ENCODE results near the gene LPIN3. TPM values are rescaled to one million over a fixed set of nuclear protein-coding genes. Genes with fewer than 3 reads are reported as not detected.

LPIN3 gene
- total and polyA plus RNA-seq, 2 donors (not counting 3 experiments of a cell fraction or from before 2014, with no cell fraction given), result 2.1 to 3.0 TPM

DNA sequence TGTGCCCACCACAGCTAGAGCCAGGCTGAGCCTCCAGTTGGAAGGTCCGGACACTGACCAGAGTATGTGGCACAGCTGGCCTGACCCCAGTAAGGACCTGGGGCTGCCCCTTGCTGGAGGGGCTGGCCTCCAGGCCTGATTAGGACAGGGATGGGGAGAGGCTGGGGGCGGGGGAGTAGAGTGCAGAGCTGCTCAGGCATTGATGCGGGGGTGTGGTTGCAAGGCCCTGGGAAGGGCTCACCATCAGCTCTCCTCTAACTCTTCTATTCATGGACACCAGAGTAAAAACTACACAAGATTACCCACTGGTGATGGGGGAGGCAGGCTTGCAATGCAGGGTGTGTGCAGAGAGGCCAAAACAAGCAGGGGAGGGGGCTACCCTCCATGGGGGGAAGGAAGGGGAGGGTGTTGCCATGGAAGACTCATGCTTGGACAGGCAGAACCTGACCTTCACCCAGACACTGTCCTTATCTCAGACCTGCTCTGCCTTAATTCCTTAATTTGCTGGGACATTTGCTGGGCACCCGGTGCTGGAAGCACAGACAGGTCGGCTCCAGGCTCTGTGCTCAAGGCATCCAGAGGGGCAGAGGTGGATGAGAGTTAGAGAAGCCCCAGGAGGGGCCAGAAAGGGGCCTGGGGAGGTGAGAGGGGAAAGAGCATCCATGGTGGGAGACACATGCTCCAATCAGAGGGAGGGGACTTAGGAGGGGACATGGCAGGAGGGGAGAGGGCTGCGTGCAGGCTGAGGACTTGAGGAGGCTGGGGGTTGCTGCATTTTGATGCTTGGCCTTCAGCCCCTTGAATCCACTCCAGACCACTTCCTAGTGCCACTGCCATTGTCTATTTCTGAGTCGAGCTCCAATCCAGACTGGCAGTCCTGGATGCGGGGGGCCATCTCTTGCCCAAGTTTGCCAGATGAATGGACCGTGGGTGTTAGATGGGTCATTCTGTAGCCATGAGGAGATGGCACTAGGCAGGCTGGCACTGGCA is 33.6 kb downstream of the LPIN3 start:
- Histone ChIP-seq H3K27ac (ENCODE audit: insufficient read depth, low read depth, low read length) (no peak overlapping the region), H3K9me3 (replicated peaks; ENCODE audit: control insufficient read depth, insufficient read depth, low read length) (no peaks in the 10 kb centered on the region), H3K36me3 (ENCODE audit: control insufficient read depth in 2 of 2, extremely low read depth in 1 of 2, insufficient read depth in 2 of 2, low read length in 2 of 2) (no peaks in the 10 kb centered on the region), H2AFZ (ENCODE audit: low read depth, low read length) (no peak overlapping the region), H3K27me3 (ENCODE audit: control insufficient read depth in 2 of 2, insufficient read depth in 2 of 2, low read length in 2 of 2) (peaks cover 0 to 4% of the 10 kb centered on the region in 2 experiments), H3K9me1 (replicated peaks; ENCODE audit: control insufficient read depth, extremely low read depth, insufficient read depth, low read length) (no peaks in the 10 kb centered on the region), H3K4me1 (ENCODE audit: control insufficient read depth, extremely low read depth, insufficient read depth, low read length) (no peaks in the 10 kb centered on the region), H3K4me3 (replicated peaks in 1 of 3; ENCODE audit: insufficient read depth in 1 of 3, low read depth in 1 of 3, low read length in 3 of 3) (no peak overlapping the region), H4K20me1 (replicated peaks; ENCODE audit: control insufficient read depth, extremely low read depth, insufficient read depth, low read length) (no peaks in the 10 kb centered on the region), H3K79me2 (ENCODE audit: control insufficient read depth, insufficient read depth, low read length) (no peaks in the 10 kb centered on the region), H3K9ac (replicated peaks; ENCODE audit: extremely low read depth, insufficient read depth, low read length) (no peak overlapping the region), H3K4me2 (ENCODE audit: insufficient read depth, low read length) (no peak overlapping the region)
- dilution Hi-C loops (cut with MboI; ENCODE audit: extremely low pct_ligation_motif_present, low sequenced_read_pairs), result no loop called here
- TF ChIP-seq FOS (IDR thresholded peaks at IDR 0.05; ENCODE audit: borderline replicate concordance, insufficient read depth, low read length) (no peak), POLR2A (IDR thresholded peaks at IDR 0.05; ENCODE audit: low read depth, low read length) (no peak), JUN (IDR thresholded peaks at IDR 0.05; ENCODE audit: borderline replicate concordance, insufficient read depth, insufficient read length, low read depth) (no peak), EZH2 (IDR thresholded peaks at IDR 0.05; ENCODE audit: borderline replicate concordance, low read depth, low read length, severe bottlenecking) (no peak), GATA2 (IDR thresholded peaks at IDR 0.05; ENCODE audit: insufficient read depth, insufficient read length, low read depth, low read length) (no peak), MYC (IDR thresholded peaks at IDR 0.05; ENCODE audit: low read depth, low read length) (no peak), POLR2AphosphoS5 (IDR thresholded peaks at IDR 0.05; ENCODE audit: insufficient read depth, low read depth, low read length) (no peak)
- TF ChIP-seq, protein P1, sequence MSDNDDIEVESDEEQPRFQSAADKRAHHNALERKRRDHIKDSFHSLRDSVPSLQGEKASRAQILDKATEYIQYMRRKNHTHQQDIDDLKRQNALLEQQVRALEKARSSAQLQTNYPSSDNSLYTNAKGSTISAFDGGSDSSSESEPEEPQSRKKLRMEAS (IDR thresholded peaks at IDR 0.05; ENCODE audit: insufficient read depth, insufficient read length), result no peak
- TF ChIP-seq, protein P2, sequence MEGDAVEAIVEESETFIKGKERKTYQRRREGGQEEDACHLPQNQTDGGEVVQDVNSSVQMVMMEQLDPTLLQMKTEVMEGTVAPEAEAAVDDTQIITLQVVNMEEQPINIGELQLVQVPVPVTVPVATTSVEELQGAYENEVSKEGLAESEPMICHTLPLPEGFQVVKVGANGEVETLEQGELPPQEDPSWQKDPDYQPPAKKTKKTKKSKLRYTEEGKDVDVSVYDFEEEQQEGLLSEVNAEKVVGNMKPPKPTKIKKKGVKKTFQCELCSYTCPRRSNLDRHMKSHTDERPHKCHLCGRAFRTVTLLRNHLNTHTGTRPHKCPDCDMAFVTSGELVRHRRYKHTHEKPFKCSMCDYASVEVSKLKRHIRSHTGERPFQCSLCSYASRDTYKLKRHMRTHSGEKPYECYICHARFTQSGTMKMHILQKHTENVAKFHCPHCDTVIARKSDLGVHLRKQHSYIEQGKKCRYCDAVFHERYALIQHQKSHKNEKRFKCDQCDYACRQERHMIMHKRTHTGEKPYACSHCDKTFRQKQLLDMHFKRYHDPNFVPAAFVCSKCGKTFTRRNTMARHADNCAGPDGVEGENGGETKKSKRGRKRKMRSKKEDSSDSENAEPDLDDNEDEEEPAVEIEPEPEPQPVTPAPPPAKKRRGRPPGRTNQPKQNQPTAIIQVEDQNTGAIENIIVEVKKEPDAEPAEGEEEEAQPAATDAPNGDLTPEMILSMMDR (IDR thresholded peaks at IDR 0.05; ENCODE audit: extremely low read depth in 1 of 2, insufficient read depth in 1 of 2, low read depth in 1 of 2, low read length in 2 of 2), result no peak
- BruUV-seq (replicated peaks), result no TSS peak
- intact Hi-C loops (cut with micrococcal nuclease), result no loop called here
- ChIA-PET CTCF (interaction anchor here (1.1 kb wide), 1 partner anchor 8 kb away, joined by 3 read pairs; no protein-coding TSS in a partner anchor), POLR2A (no interaction called here)
- DNase-seq (ENCODE audit: low read depth, low spot score) (no peak), FAIRE-seq (no peak)
